Urothelium cell line (cell line): ENCODE results near the gene BORA.
A peak's percentile ranks its signal among the peaks of the same experiment; 100 is the strongest.
"Not testable (repeated sequence)": the region's sequence is repeated elsewhere in the genome, so short reads cannot be mapped to it uniquely, and the experiment has no call there.

ENCODE experiments used
- DNase-seq: peaks from one replicate; pipeline ENCODE4 v3.0.0; 2011; ENCODE audit warnings: low spot score, mixed read lengths
- FAIRE-seq: peaks from 2 replicates; lab custom pipeline; 2011; peaks lifted over from hg19 to GRCh38; lab: Jason Lieb, UNC

Gene BORA

DNA sequence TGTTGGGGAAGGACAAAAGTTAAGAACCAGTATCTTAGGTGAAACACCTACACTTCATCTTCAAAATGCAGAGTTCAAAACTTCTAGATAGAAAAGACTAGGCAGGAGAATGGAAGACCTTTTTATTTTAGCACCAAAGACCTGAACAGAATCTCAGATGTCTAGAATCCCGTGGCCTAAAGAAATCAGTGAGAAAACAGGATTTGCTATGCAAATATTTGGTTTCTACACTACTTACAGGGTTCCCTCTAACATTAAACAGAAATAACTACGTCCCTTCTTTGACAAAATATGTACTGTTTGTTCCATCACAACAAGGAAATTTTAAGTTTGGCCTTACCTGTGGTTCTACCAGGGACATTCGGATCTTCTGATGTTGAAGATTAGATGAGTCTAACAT is 32.5 kb downstream of the BORA start:
- no peak for FAIRE-seq
- DNase-seq = no peak

DNA sequence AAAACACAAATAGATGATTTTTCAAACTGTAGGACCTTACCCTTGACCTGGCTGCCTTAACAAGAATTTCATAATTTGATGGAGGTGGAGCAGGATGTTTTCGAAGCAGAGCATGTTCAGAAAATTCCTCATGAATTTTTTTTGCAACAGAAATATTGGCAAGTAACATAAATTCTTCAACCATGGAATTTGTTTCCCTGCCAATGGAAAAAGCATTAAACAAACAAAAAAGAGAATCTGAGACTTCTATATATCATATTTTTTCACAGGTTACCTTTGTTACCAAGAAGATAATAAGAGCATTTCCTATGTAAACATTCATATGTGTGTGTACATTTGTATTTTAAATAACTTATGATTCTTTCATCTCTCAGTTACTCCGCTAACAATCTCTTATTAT is 35.7 kb downstream of the BORA start:
- FAIRE-seq (no peak), DNase-seq (no peak)

DNA sequence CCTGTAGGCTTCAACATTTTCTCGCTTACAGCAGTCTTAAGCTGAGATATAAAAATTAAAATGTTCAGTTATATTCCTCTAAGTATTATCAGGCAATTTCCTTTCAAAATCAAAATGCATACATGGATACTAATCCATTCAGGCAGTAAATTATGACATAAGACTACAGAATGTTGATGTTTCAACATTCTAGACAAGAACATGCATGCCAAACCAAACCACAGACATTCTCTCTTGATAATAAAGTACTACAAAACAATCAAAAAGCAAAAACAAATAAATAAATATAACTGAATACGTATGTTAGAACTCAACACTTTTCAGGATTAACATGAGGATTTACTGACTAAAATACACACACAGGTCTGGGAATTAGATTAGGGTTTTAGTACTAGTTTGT is 46.3 kb downstream of the BORA start:
- no peak for DNase-seq
- no peak for FAIRE-seq

DNA sequence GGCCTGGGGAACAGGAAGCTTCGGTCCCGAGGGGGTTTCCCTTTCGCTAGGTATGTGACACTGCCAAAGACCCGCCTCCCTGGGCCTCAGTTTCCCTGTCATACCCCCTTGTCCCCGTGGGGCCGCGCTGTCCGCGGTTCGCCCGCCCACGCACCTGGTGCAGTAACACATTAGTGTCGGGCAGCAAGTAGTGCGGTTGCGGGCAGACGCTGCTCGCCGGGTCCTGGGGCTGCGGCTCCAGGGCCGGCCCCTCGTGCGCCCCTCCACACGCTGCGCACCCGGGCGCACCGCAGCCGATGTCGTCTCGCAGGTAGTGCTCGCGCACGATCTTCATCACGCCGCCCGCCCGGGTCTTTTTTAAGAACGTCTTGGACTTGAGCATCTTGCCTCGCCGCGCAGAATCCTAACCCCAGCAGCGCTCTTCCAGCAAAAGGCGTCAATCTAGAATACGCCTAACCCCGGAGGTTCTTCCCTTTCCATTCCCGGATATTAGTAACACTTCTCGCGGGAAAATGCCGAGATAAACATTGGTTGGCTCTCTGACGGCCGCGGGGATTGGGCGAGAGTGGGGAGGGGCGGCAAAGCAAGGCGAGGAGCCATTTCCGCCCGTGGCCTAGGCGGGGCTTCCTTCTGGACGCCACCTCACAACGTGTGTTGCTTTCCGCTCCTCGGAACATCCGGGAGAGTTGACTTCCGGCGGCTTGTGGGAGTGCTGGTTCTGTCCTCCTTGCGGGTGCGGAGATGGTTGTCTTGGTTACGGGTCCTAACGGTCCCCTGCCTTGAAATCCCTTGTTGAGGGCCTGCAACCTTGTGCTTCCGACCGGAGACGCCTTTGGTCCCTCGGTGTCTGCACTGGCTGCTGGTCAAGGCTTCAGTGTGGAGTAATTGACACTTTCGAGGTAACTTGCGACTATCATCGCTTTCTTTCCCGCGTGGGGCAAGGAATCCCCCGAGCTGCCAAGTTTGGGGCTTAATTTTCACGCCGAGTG is 54.0 kb downstream of the BORA start, which contains the start of the genes DIS3 and PIBF1:
Gene DIS3 (minus strand): TSS at position 450 of the 989 bp plus-strand sequence. CDS start 68 bp downstream, at position 382.
Gene PIBF1 (plus strand): TSS at position 683 of the 989 bp plus-strand sequence. CDS start 1,337 bp downstream, outside the sequence.
- FAIRE-seq = peak; percentile 65

DNA sequence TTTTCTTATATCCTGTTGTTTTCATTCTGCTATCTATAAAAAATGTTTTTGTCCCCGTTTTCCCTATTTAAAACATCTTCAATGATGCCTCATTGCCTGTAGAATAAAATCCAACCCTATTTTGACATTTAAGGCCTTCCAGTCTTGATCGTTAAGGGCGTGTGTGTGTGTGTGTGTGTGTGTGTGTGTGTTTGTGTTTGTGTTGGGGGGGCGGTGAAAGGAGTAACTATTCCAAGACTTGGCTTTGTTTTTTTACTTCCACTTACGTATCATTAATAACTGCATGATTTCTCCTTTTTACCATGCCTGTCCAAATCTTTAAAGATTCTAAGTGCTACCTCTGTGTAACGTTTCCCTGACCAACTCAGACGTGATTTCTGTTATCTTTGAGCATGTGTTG is 55.0 kb downstream of the BORA start:
- DNase-seq (no peak), FAIRE-seq (no peak)

More for the DNA sequence above, 54.0 kb downstream of the BORA start, which contains the start of the genes DIS3 and PIBF1:
- peak; percentile 93 for DNase-seq

DNA sequence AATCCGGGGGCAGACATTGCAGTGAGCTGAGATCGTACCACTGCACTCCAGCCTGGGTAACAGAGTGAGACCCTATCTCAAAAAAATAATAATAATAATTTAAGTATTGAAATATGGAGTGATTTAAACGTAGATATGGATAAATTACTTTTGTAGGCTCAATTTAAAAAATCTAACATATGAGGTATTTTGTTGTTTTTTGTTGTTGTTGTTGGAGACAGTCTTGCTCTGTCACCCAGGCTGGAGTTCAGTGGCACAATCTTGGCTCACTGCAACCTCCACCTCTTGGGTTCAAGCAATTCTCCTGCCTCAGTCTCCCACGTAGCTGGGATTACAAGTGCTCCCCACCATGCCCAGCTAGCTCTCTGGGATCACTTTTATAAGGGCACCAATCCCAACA is 57.0 kb downstream of the BORA start:
- DNase-seq, FAIRE-seq: not testable (repeated sequence)

DNA sequence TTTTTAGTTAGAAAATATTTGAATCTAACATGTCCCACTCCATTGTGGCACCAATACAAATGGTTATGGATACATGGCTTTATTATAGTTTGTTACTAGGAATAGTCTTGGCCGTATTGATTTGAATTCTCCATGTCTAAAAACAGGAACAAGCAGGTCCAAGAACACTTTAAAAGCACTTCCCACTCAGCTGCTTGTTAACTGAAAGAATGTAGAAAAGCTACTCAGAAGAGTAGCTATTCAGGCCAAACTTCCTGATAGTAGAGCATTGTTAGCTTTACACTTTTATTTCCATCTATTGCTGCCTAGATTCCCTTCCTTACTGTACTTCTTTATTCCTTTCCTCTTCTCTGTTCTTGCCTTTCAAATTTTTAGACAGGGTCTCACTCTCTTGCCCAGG is 61.1 kb downstream of the BORA start:
- DNase-seq (no peak), FAIRE-seq (no peak)

DNA sequence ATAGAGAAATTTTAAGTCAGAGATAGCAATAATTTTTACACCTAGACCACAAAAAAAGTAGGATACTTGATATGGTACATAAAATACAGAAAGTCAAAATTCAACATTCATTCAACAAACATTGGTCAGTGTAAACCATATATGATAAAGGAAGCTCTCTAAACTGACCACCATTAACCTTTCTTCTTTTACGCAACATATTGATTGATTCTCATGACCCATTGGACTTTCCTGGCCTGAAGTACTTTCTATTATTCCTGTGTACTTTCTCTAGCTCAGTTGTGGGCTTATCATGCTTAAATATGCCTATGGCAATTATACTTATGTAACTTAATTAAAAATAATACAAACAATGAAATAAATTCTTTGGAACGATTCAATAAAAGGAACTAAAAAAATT is 64.9 kb downstream of the BORA start:
- FAIRE-seq = no peak

DNA sequence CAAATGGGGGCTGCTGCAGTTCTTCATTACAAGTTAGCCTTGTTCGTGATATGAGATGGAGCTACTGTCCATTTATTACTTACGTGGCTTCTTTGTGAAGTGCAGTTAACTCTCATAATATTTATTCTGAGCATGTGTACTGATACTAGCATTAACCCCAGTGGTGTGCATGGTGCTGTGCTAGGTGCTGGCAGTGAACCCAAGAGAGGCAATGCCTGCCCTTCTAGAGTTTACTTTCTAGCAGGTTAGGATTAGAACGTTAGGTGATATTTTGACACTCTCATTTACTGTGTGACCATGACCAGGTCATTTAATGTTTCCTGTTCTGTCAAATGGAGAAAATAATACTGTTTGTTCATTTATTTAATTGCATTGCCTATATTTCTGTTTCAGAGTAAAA is 71.1 kb downstream of the BORA start:
- no peak for FAIRE-seq
- no peak for DNase-seq

More for the DNA sequence above, 64.9 kb downstream of the BORA start:
- no peak for DNase-seq

DNA sequence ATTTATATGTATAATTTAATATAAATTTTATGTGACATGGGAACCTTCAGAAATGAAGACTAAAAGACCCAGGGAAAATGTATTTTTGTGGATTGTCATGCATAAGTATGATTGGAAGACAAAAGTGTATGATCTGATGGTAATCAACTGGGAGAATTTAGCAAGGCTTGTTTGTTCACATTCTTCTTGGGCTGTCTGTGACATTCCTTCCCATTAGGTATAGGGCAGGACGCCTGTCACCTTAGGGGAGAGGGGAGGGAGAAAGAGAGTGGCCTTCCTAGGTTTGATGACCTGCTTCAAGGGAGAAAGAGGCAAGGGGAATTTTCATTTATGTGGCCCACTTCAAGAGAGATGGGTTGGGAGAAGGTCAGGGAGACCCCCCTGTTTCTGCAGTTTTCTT is 76.6 kb downstream of the BORA start:
- DNase-seq (no peak), FAIRE-seq (no peak)
